ENCODE results near the gene MAMLD1.
A peak's percentile ranks its signal among the peaks of the same experiment; 100 is the strongest.

The MAMLD1 gene

GRCh38 chrX:150363561-150364346 lies 637 bp downstream of the MAMLD1 start (continued):
- peak; percentile 84 for TF ChIP-seq ZNF600 (tag by site-specific recombination; IDR thresholded peaks at IDR 0.05)
- no peak for TF ChIP-seq ZNF324 (tag by site-specific recombination; IDR thresholded peaks at IDR 0.05)
- TF ChIP-seq PRDM10 (tag by site-specific recombination; IDR thresholded peaks at IDR 0.05): peak; percentile 88
- peak; percentile 94 for TF ChIP-seq ZBTB8A (tag by site-specific recombination; IDR thresholded peaks at IDR 0.05)
- peak; percentile 76 for TF ChIP-seq ZBTB17 (tag by site-specific recombination; IDR thresholded peaks at IDR 0.05)
- no peak for TF ChIP-seq AEBP2 (tag by site-specific recombination; IDR thresholded peaks at IDR 0.05; ENCODE audit: borderline replicate concordance)
- 0 out of 2 replicates have a peak, but pooled peaks have one; percentile 36 for TF ChIP-seq ZBTB48 (tag by site-specific recombination; IDR thresholded peaks at IDR 0.05)
- TF ChIP-seq, protein P1, sequence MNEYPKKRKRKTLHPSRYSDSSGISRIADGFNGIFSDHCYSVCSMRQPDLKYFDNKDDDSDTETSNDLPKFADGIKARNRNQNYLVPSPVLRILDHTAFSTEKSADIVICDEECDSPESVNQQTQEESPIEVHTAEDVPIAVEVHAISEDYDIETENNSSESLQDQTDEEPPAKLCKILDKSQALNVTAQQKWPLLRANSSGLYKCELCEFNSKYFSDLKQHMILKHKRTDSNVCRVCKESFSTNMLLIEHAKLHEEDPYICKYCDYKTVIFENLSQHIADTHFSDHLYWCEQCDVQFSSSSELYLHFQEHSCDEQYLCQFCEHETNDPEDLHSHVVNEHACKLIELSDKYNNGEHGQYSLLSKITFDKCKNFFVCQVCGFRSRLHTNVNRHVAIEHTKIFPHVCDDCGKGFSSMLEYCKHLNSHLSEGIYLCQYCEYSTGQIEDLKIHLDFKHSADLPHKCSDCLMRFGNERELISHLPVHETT (tag by site-specific recombination; IDR thresholded peaks at IDR 0.05): no peak
- TF ChIP-seq HOXD13 (CRISPR knock-in tag; IDR thresholded peaks at IDR 0.05; ENCODE audit: borderline replicate concordance): no peak
- TF ChIP-seq, protein P2, sequence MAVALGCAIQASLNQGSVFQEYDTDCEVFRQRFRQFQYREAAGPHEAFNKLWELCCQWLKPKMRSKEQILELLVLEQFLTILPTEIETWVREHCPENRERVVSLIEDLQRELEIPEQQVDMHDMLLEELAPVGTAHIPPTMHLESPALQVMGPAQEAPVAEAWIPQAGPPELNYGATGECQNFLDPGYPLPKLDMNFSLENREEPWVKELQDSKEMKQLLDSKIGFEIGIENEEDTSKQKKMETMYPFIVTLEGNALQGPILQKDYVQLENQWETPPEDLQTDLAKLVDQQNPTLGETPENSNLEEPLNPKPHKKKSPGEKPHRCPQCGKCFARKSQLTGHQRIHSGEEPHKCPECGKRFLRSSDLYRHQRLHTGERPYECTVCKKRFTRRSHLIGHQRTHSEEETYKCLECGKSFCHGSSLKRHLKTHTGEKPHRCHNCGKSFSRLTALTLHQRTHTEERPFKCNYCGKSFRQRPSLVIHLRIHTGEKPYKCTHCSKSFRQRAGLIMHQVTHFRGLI (tag by site-specific recombination; IDR thresholded peaks at IDR 0.05): peak; percentile 95
- peak; percentile 59; the same call in 1 of the 2 replicates for TF ChIP-seq ZNF76 (tag by site-specific recombination; IDR thresholded peaks at IDR 0.05; ENCODE audit: borderline replicate concordance, low read depth)
- peak; percentile 12; the same call in 1 of the 2 replicates for TF ChIP-seq ZXDB (tag by site-specific recombination; IDR thresholded peaks at IDR 0.05)
- TF ChIP-seq ZNF596 (tag by site-specific recombination; IDR thresholded peaks at IDR 0.05): no peak
- TF ChIP-seq, protein P3, sequence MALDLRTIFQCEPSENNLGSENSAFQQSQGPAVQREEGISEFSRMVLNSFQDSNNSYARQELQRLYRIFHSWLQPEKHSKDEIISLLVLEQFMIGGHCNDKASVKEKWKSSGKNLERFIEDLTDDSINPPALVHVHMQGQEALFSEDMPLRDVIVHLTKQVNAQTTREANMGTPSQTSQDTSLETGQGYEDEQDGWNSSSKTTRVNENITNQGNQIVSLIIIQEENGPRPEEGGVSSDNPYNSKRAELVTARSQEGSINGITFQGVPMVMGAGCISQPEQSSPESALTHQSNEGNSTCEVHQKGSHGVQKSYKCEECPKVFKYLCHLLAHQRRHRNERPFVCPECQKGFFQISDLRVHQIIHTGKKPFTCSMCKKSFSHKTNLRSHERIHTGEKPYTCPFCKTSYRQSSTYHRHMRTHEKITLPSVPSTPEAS (tag by site-specific recombination; IDR thresholded peaks at IDR 0.05): no peak
- peak; percentile 47; the same call in 1 of the 2 replicates for TF ChIP-seq GLIS2 (tag by site-specific recombination; IDR thresholded peaks at IDR 0.05)
- 0 out of 2 replicates have a peak, but pooled peaks have one; percentile 32 for TF ChIP-seq ZNF610 (tag by site-specific recombination; IDR thresholded peaks at IDR 0.05; ENCODE audit: borderline replicate concordance)
- no peak for TF ChIP-seq ZNF157 (tag by site-specific recombination; IDR thresholded peaks at IDR 0.05)
- TF ChIP-seq, protein P4, sequence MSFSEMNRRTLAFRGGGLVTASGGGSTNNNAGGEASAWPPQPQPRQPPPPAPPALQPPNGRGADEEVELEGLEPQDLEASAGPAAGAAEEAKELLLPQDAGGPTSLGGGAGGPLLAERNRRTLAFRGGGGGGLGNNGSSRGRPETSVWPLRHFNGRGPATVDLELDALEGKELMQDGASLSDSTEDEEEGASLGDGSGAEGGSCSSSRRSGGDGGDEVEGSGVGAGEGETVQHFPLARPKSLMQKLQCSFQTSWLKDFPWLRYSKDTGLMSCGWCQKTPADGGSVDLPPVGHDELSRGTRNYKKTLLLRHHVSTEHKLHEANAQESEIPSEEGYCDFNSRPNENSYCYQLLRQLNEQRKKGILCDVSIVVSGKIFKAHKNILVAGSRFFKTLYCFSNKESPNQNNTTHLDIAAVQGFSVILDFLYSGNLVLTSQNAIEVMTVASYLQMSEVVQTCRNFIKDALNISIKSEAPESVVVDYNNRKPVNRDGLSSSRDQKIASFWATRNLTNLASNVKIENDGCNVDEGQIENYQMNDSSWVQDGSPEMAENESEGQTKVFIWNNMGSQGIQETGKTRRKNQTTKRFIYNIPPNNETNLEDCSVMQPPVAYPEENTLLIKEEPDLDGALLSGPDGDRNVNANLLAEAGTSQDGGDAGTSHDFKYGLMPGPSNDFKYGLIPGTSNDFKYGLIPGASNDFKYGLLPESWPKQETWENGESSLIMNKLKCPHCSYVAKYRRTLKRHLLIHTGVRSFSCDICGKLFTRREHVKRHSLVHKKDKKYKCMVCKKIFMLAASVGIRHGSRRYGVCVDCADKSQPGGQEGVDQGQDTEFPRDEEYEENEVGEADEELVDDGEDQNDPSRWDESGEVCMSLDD (tag by site-specific recombination; IDR thresholded peaks at IDR 0.05): peak; percentile 75
- 0 out of 2 replicates have a peak, but pooled peaks have one; percentile 5 for TF ChIP-seq ZNF10 (tag by site-specific recombination; IDR thresholded peaks at IDR 0.05)
- TF ChIP-seq REPIN1 (tag by site-specific recombination; IDR thresholded peaks at IDR 0.05; ENCODE audit: low read depth): no peak
- no peak for TF ChIP-seq ZBTB7A (tag by site-specific recombination; IDR thresholded peaks at IDR 0.05; ENCODE audit: low read depth)
- TF ChIP-seq ZFP37 (tag by site-specific recombination; IDR thresholded peaks at IDR 0.05): 0 out of 2 replicates have a peak, but pooled peaks have one; percentile 44
- TF ChIP-seq ZNF335 (tag by site-specific recombination; conservative IDR thresholded peaks at IDR 0.05): peak; percentile 53
- TF ChIP-seq, protein P5, sequence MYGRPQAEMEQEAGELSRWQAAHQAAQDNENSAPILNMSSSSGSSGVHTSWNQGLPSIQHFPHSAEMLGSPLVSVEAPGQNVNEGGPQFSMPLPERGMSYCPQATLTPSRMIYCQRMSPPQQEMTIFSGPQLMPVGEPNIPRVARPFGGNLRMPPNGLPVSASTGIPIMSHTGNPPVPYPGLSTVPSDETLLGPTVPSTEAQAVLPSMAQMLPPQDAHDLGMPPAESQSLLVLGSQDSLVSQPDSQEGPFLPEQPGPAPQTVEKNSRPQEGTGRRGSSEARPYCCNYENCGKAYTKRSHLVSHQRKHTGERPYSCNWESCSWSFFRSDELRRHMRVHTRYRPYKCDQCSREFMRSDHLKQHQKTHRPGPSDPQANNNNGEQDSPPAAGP (tag by site-specific recombination; IDR thresholded peaks at IDR 0.05): 0 out of 2 replicates have a peak, but pooled peaks have one; percentile 11

Data from HEK293 (cell line).